Stimulated activated effector memory CD8-positive, alpha-beta T cell treated with anti-CD3 and anti-CD28 coated beads, Interleukin-12 subunit alpha, Interleukin-12 subunit beta, amount 100 ng/mL, for 72 hours (primary cell): ENCODE results near the gene SSR2.

Source experiments
- ATAC-seq: fragments of 150-1000 bp; cut with Tn5 transposase; 2 replicates; pipeline ENCODE4 v1.10.0; 2021
- DNase-seq, 2 donors: peaks; one replicate each; pipeline ENCODE4 v3.0.0; 2021 to 2022; ENCODE audit warnings: low spot score in 2 of 2
- H3K27ac Mint-ChIP-seq: one replicate; pipeline ENCODE4 v1.8.0; 2022; ENCODE audit warnings: mild to moderate bottlenecking, mixed read lengths
- H3K36me3 Mint-ChIP-seq: one replicate; pipeline ENCODE4 v1.8.0; 2022; ENCODE audit warnings: mild to moderate bottlenecking, mixed read lengths
- H3K4me1 Mint-ChIP-seq: one replicate; pipeline ENCODE4 v1.8.0; 2022; ENCODE audit warnings: mixed read lengths
- H3K4me3 Mint-ChIP-seq: one replicate; pipeline ENCODE4 v1.8.0; 2022; ENCODE audit warnings: mild to moderate bottlenecking, mixed read lengths
- H3K9me3 Mint-ChIP-seq: one replicate; pipeline ENCODE4 v1.8.0; 2022; ENCODE audit warnings: mixed read lengths

SSR2 gene

GRCh38 chr1:155960081-155960745 is 60.5 kb downstream of the SSR2 start:
- peaks cover 33% of the 10 kb centered on the region for H3K4me1 Mint-ChIP-seq
- peaks cover 100% of the 10 kb centered on the region for H3K36me3 Mint-ChIP-seq
- DNase-seq (no peak), ATAC-seq (no peak)
- H3K4me3 Mint-ChIP-seq, result no peak overlapping the region
- H3K27ac Mint-ChIP-seq, result peak overlapping the region; percentile 94
- no peaks in the 10 kb centered on the region for H3K9me3 Mint-ChIP-seq
